Vagina (tissue), 2 donors: Measurements from ENCODE around the gene CBY2.

Source experiments
- POLR2A ChIP-seq, 2 donors: fragments of 450-650 bp; IDR thresholded peaks; one replicate each; pipeline ENCODE4 v1.6.1; 2017; ENCODE audit warnings: antibody characterized with exemption in 2 of 2, mild to moderate bottlenecking in 2 of 2, moderate library complexity in 2 of 2
- TF ChIP-seq, protein P1 (sequence below), 3 experiments: fragments of 450-650 bp in 2 of 3; fragments of 200-600 bp in 1 of 3; sonication (generic) in 1 of 3; IDR thresholded peaks; one replicate each; pipeline ENCODE4 v1.5.1; 2017 to 2019; ENCODE audit warnings: antibody characterized with exemption in 3 of 3, mild to moderate bottlenecking in 2 of 3, moderate library complexity in 2 of 3

DNA sequence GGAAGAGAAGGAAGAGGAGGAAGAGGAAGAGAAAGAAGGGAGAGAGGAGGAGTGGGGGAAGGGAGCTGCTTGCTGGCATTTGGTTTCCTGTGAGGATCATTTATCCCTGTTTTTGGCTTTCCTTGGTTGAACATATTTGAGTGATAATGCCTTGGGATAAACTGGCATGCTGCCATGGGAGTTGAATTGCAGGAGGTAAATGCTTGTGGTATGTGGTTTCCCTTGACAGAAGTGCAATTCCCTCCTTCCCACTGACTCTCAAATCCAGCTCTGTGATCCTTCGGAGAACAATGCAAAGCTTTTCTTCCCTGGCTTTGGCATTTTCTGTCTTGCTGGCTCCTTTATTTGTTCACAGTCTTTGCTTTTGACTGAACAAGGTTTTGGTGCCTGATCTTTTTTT, 27.2 kb upstream of the CBY2 start:
- TF ChIP-seq, protein P1, sequence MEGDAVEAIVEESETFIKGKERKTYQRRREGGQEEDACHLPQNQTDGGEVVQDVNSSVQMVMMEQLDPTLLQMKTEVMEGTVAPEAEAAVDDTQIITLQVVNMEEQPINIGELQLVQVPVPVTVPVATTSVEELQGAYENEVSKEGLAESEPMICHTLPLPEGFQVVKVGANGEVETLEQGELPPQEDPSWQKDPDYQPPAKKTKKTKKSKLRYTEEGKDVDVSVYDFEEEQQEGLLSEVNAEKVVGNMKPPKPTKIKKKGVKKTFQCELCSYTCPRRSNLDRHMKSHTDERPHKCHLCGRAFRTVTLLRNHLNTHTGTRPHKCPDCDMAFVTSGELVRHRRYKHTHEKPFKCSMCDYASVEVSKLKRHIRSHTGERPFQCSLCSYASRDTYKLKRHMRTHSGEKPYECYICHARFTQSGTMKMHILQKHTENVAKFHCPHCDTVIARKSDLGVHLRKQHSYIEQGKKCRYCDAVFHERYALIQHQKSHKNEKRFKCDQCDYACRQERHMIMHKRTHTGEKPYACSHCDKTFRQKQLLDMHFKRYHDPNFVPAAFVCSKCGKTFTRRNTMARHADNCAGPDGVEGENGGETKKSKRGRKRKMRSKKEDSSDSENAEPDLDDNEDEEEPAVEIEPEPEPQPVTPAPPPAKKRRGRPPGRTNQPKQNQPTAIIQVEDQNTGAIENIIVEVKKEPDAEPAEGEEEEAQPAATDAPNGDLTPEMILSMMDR (IDR thresholded peaks at IDR 0.05) = no peak
- TF ChIP-seq POLR2A (IDR thresholded peaks at IDR 0.05) = no peak
